Measurements from ENCODE around the gene CARD9. TPM values are rescaled to one million over a fixed set of nuclear protein-coding genes. Genes with fewer than 3 reads are reported as not detected.

CARD9 gene
- polyA plus RNA-seq, 1 of the 3 experiments (the other 2 are of a cell fraction) = 1.1 TPM

GRCh38 chr9:136387217-136387616 lies 13.7 kb upstream of the CARD9 start:
- no peaks in the 10 kb centered on the region for H3K27me3 ChIP-seq (ENCODE audit: insufficient read depth)
- CTCF ChIA-PET = interaction anchor here (0.6 to 1.5 kb wide), 3 partner anchors 24 to 279 kb away, joined by 3 to 6 read pairs (median 3); partner anchors contain the start of gene DNLZ
- H3K79me2 ChIP-seq (ENCODE audit: insufficient read depth) = 0 out of 2 replicates have a peak, but pooled peaks cover 3% of the 10 kb centered on the region
- H3K9me2 ChIP-seq = no peaks in the 10 kb centered on the region
- H3K9ac ChIP-seq = no peak overlapping the region
- H3K27ac ChIP-seq (ENCODE audit: low read depth in 2 of 2, low read length in 1 of 2) = no peak overlapping the region
- POLR2A ChIA-PET = interaction anchor here (0.8 kb wide), 1 partner anchor 32 kb away, joined by 4 read pairs; no protein-coding TSS in a partner anchor
- WGBS (ENCODE audit: low lambda C conversion rate) = 95% methylated on average over 17 of the region's 19 CpGs
- H3K4me1 ChIP-seq (ENCODE audit: control insufficient read depth in 1 of 2, insufficient read depth in 2 of 2, low read depth in 1 of 2, low read length in 1 of 2) = no peaks in the 10 kb centered on the region
- H2AFZ ChIP-seq (ENCODE audit: low read depth) = no peak overlapping the region
- no peak overlapping the region for H3K4me2 ChIP-seq
- H3K36me3 ChIP-seq (replicated peaks in 1 of 2; ENCODE audit: control insufficient read depth in 1 of 2, insufficient read depth in 2 of 2, low read length in 1 of 2) = peaks cover 33 to 62% of the 10 kb centered on the region in 2 experiments
- no peak for TF ChIP-seq RXRA (IDR thresholded peaks at IDR 0.05; ENCODE audit: borderline replicate concordance, low read depth)
- no peak for TF ChIP-seq MEF2A (IDR thresholded peaks at IDR 0.05; ENCODE audit: borderline replicate concordance, low read depth)
- no peak for TF ChIP-seq NRF1 (IDR thresholded peaks at IDR 0.05; ENCODE audit: low read depth, low read length)
- no peak for TF ChIP-seq REST (IDR thresholded peaks at IDR 0.05; ENCODE audit: low read depth, low read length)
- no peak for TF ChIP-seq CTCF (IDR thresholded peaks at IDR 0.05)
- TF ChIP-seq TEAD4 (IDR thresholded peaks at IDR 0.05; ENCODE audit: borderline replicate concordance, insufficient read depth) = no peak
- TF ChIP-seq MAX (IDR thresholded peaks at IDR 0.05; ENCODE audit: low read depth) = no peak
- no peak for TF ChIP-seq NFIC (IDR thresholded peaks at IDR 0.05; ENCODE audit: borderline replicate concordance)
- no peak for TF ChIP-seq EZH2phosphoT487 (IDR thresholded peaks at IDR 0.05; ENCODE audit: borderline replicate concordance, low read depth)
- TF ChIP-seq TAF1 (IDR thresholded peaks at IDR 0.05; ENCODE audit: borderline replicate concordance, low read depth, low read length) = no peak
- TF ChIP-seq USF2 (IDR thresholded peaks at IDR 0.05; ENCODE audit: borderline replicate concordance, low read depth, low read length) = no peak
- no peak for TF ChIP-seq FOSL2 (IDR thresholded peaks at IDR 0.05; ENCODE audit: borderline replicate concordance, low read depth)
- TF ChIP-seq SMC3 (IDR thresholded peaks at IDR 0.05; ENCODE audit: low read depth, low read length) = no peak
- TF ChIP-seq JUND (IDR thresholded peaks at IDR 0.05) = no peak
- no peak for TF ChIP-seq GABPA (IDR thresholded peaks at IDR 0.05; ENCODE audit: low read depth)
- no peak for TF ChIP-seq IRF3 (IDR thresholded peaks at IDR 0.05; ENCODE audit: low read depth, low read length)
- TF ChIP-seq RFX5 (IDR thresholded peaks at IDR 0.05; ENCODE audit: low read length) = no peak
- TF ChIP-seq FOXJ3 (CRISPR knock-in tag; IDR thresholded peaks at IDR 0.05) = no peak
- H3K9me3 ChIP-seq = no peaks in the 10 kb centered on the region
- H3K4me3 ChIP-seq (ENCODE audit: low read depth in 2 of 2, low read length in 1 of 2) = no peak overlapping the region
- no peaks in the 10 kb centered on the region for H4K20me1 ChIP-seq (ENCODE audit: insufficient read depth)
- no peak for DNase-seq
- H3F3A ChIP-seq (replicated peaks; ENCODE audit: insufficient read depth) = peaks cover 10% of the 10 kb centered on the region

All from SK-N-SH (cell line).